Left ventricle myocardium superior (tissue), 1 donor: ENCODE measurements around the gene NR1D2. TPM values are rescaled to one million over a fixed set of nuclear protein-coding genes. Genes with fewer than 3 reads are reported as not detected.

Experiments
- ATAC-seq: fragments of 200-7000 bp; cut with Tn5 transposase; one replicate; pipeline ENCODE4 v1.9.1; 2020; ENCODE audit warnings: mild to moderate bottlenecking, moderate library complexity
- DNase-seq: peaks from one replicate; pipeline ENCODE4 v3.0.0-alpha.2; 2020
- intact Hi-C: fragments of 100-400 bp; cut with micrococcal nuclease; formaldehyde crosslinking; loops from one replicate; pipeline ENCODE4 v1.11.0; 2022
- total RNA-seq: library from RNA; stranded (reverse); fragmentation: NEBNext Ultra II Directional; extraction: Animal tissue kit (Norgen Biotek cat#: 25700); gene quantifications from one replicate; pipeline ENCODE4 v1.2.1, GENCODE V29; 2021
- donor health status: DM: no; HTN: yes; CAD: no; lungs with severe emphysema.

NR1D2 gene
- total RNA-seq, 1 donor from 2014 or later = 57.0 TPM

- intact Hi-C loops = no loop called here
- ATAC-seq = no peak
- no peak for DNase-seq
Measured at GRCh38 chr3:24027946-24028345, 82.9 kb downstream of the NR1D2 start.

Other genes starting within 250 kb of the NR1D2 start
- 66.0 TPM for gene UBE2E1, start 139.3 kb upstream of the NR1D2 start, total RNA-seq
- 22.6 TPM for gene NKIRAS1, start 28.3 kb upstream of the NR1D2 start, total RNA-seq
- gene RPL15, start 28.2 kb upstream of the NR1D2 start, total RNA-seq = 910 TPM